Measurements from ENCODE around the gene PPTC7. TPM values are rescaled to one million over a fixed set of nuclear protein-coding genes. Genes with fewer than 3 reads are reported as not detected.
"Not testable (repeated sequence)": the region's sequence is repeated elsewhere in the genome, so short reads cannot be mapped to it uniquely, and the experiment has no call there.

The PPTC7 gene
- polyA plus RNA-seq, 6 donors from 2014 or later = 7.1 to 21.3 (median 15.9) TPM

- Mint-ChIP-seq H3K4me1 (peaks cover 33 to 61% (median 45%) of the 10 kb centered on the region in 3 donors), H3K27ac (peak overlapping the region in 5 of 6 donors; percentile 26 to 93 (median 71)), H3K9me3 (no peaks in the 10 kb centered on the region), H3K36me3 (no peaks in the 10 kb centered on the region), H3K4me3 (peak overlapping the region in 4 of 8 donors; percentile 1 to 55 (median 19)), H3K27me3 (no peaks in the 10 kb centered on the region)
- DNase-seq (peak; percentile 41), ATAC-seq (ENCODE audit: low read depth in 2 of 2) (peak; percentile 37 to 44)
These were observed 17.1 kb upstream of the PPTC7 start for GRCh38 chr12:110600254-110600653.

DNA sequence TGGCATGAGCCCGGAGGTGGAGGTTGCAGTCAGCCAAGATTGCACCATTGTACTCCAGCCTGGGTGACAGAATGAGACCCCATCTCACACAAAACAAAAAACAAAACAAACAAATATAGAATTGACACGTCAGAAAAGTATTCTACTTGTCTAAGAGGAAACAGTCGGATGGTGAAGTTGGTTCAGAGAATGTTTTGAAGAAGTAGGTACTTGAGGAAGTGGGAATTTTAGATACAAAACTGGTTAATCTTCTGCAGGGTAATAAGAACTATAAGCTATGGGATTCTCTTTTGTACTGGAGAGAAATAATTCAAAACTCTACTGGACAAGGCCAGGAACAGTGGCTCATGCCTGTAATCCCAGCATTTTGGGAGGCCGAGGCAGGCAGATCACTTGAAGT, 16.2 kb upstream of the PPTC7 start:
- no peak for DNase-seq

GRCh38 chr12:110597885-110598284, 14.8 kb upstream of the PPTC7 start:
- no peak overlapping the region for H3K4me3 Mint-ChIP-seq
- DNase-seq (no peak), ATAC-seq (ENCODE audit: low read depth in 2 of 2) (no peak)
- no peaks in the 10 kb centered on the region for H3K36me3 Mint-ChIP-seq
- peaks cover 19 to 39% (median 24%) of the 10 kb centered on the region in 3 donors for H3K4me1 Mint-ChIP-seq
- H3K9me3 Mint-ChIP-seq = no peaks in the 10 kb centered on the region
- H3K27me3 Mint-ChIP-seq = no peaks in the 10 kb centered on the region
- H3K27ac Mint-ChIP-seq = peak overlapping the region in 1 of 6 donors; percentile 24

More for the DNA sequence above, 16.2 kb upstream of the PPTC7 start:
- H3K27ac Mint-ChIP-seq = peak overlapping the region; percentile 13 to 91 (median 64)
- peaks cover 26 to 53% (median 37%) of the 10 kb centered on the region in 3 donors for H3K4me1 Mint-ChIP-seq
- peak; percentile 16 to 31 for ATAC-seq (ENCODE audit: low read depth in 2 of 2)
- H3K36me3 Mint-ChIP-seq = no peaks in the 10 kb centered on the region
- no peaks in the 10 kb centered on the region for H3K27me3 Mint-ChIP-seq
- peak overlapping the region in 5 of 8 donors; percentile 2 to 77 (median 16) for H3K4me3 Mint-ChIP-seq
- no peaks in the 10 kb centered on the region for H3K9me3 Mint-ChIP-seq

DNA sequence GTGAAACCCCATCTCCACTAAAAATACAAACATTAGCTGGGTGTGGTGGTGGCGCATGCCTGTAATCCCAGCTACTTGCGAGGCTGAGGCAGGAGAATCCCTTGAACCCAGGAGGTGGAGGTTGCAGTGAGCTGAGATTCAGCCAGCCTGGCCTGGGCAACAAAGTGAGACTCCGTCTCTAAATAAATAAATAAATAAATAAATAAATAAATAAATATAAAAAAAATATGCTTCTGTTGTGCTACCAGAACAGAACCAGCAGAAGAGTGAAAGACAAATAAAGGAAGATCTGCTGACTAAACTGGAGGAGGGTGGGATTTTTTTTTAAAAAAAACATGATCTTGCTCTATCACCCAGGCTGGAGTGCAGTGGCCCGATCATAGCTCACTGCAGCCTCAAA, 9.8 kb upstream of the PPTC7 start:
- not testable (repeated sequence) for H3K4me3 Mint-ChIP-seq; DNase-seq; H3K36me3 Mint-ChIP-seq; ATAC-seq (ENCODE audit: low read depth in 2 of 2); H3K9me3 Mint-ChIP-seq; H3K27me3 Mint-ChIP-seq
- Mint-ChIP-seq H3K27ac (peak overlapping the region in 3 of 6 donors; percentile 4 to 93 (median 56)), H3K4me1 (peaks cover 25 to 45% (median 36%) of the 10 kb centered on the region in 3 donors)

DNA sequence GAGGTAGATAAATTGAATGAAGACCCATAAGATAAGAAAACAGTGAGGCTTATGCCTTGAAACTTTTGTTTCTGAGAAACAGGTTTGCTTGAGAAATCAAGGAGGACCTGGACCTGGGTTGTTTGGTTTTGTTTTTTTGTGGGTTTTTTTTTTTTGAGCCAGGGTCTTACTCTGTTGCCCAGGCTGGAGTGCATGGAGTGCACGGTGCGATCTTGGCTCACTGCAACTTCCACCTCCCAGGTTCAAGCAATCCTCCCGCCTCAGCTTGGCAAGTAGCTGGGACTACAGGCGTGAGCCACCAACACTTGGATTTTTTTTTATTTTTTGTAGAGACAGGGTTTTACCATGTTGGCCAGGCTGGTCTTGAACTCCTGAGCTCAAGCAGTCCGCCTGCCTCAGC, 9.0 kb upstream of the PPTC7 start:
- Mint-ChIP-seq H3K9me3 (no peaks in the 10 kb centered on the region), H3K4me3 (no peak overlapping the region), H3K36me3 (no peaks in the 10 kb centered on the region), H3K27me3 (no peaks in the 10 kb centered on the region), H3K4me1 (peaks cover 28 to 52% (median 36%) of the 10 kb centered on the region in 3 donors), H3K27ac (peak overlapping the region in 5 of 6 donors; percentile 96 to 99 (median 98))
- ATAC-seq (ENCODE audit: low read depth in 2 of 2) = no peak
- no peak for DNase-seq

- Mint-ChIP-seq H3K4me3 (peak overlapping the region in 6 of 8 donors; percentile 22 to 75 (median 56)), H3K27me3 (no peaks in the 10 kb centered on the region), H3K9me3 (no peaks in the 10 kb centered on the region), H3K36me3 (no peaks in the 10 kb centered on the region), H3K4me1 (peaks cover 30 to 55% (median 36%) of the 10 kb centered on the region in 3 donors), H3K27ac (peak overlapping the region; percentile 96 to 99 (median 98))
- DNase-seq = no peak
- peak in 1 of 2 donors; percentile 3 for ATAC-seq (ENCODE audit: low read depth in 2 of 2)
These were observed 8.4 kb upstream of the PPTC7 start for GRCh38 chr12:110591451-110592051.

GRCh38 chr12:110590806-110591326, 7.7 kb upstream of the PPTC7 start:
- Mint-ChIP-seq H3K9me3 (no peaks in the 10 kb centered on the region), H3K27me3 (no peaks in the 10 kb centered on the region), H3K4me3 (peak overlapping the region; percentile 64 to 78 (median 71)), H3K36me3 (no peaks in the 10 kb centered on the region), H3K4me1 (peaks cover 31 to 60% (median 38%) of the 10 kb centered on the region in 3 donors), H3K27ac (peak overlapping the region; percentile 96 to 99 (median 98))
- peak; percentile 86 for DNase-seq
- ATAC-seq (ENCODE audit: low read depth in 2 of 2) = peak; percentile 90 to 95

GRCh38 chr12:110590059-110590458, 6.9 kb upstream of the PPTC7 start:
- Mint-ChIP-seq H3K9me3 (no peaks in the 10 kb centered on the region), H3K4me3 (peak overlapping the region in 6 of 8 donors; percentile 59 to 78 (median 70)), H3K27ac (peak overlapping the region; percentile 96 to 99 (median 98)), H3K27me3 (no peaks in the 10 kb centered on the region), H3K36me3 (no peaks in the 10 kb centered on the region), H3K4me1 (peaks cover 36 to 66% (median 46%) of the 10 kb centered on the region in 3 donors)
- DNase-seq = no peak
- no peak for ATAC-seq (ENCODE audit: low read depth in 2 of 2)

- not testable (repeated sequence) for DNase-seq; H3K36me3 Mint-ChIP-seq; H3K9me3 Mint-ChIP-seq; H3K27me3 Mint-ChIP-seq; ATAC-seq (ENCODE audit: low read depth in 2 of 2)
- Mint-ChIP-seq H3K4me1 (peaks cover 53 to 82% (median 61%) of the 10 kb centered on the region in 3 donors), H3K4me3 (peak overlapping the region in 1 of 8 donors; percentile 24), H3K27ac (peak overlapping the region in 5 of 6 donors; percentile 2 to 75 (median 59))
These were observed 4.0 kb upstream of the PPTC7 start for GRCh38 chr12:110587102-110587501.

DNA sequence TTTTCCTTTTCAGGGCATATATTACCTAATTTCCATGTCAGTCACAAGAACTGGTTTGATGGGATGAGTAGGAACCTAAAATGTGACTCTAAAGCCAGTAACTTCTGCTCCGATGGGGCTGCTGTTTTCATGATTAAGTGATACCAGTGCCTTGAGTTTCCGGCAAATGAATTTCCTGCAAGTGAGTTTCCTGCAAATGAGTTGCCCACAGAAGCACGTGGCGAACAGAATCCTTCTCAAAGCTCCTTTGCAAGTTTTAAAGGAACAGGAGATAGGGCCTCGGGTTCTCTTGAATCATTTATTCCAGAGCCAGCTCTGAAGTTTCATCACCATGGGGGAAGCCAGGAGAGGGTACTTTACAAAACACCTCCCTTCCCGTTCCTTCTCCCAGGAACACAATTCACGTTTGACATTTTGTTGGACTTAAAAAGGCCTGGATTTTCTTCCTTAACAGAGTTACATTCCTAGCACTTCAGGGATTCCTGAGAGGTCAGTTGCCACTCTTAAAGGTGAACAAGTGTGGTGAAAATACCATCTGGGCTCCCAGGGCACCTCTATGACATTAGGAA, 2.2 kb upstream of the PPTC7 start:
- peak overlapping the region in 4 of 6 donors; percentile 18 to 57 (median 28) for H3K27ac Mint-ChIP-seq
- no peaks in the 10 kb centered on the region for H3K36me3 Mint-ChIP-seq
- no peaks in the 10 kb centered on the region for H3K9me3 Mint-ChIP-seq
- DNase-seq = no peak
- peaks cover 44 to 82% (median 60%) of the 10 kb centered on the region in 3 donors for H3K4me1 Mint-ChIP-seq
- no peak for ATAC-seq (ENCODE audit: low read depth in 2 of 2)
- no peaks in the 10 kb centered on the region for H3K27me3 Mint-ChIP-seq
- H3K4me3 Mint-ChIP-seq = peak overlapping the region; percentile 9 to 82 (median 70)

GRCh38 chr12:110582276-110583136, 612 bp downstream of the PPTC7 start:
- DNase-seq (peak; percentile 78), ATAC-seq (ENCODE audit: low read depth in 2 of 2) (peak; percentile 70 to 71)
- Mint-ChIP-seq H3K9me3 (no peaks in the 10 kb centered on the region), H3K4me3 (peak overlapping the region; percentile 91 to 98 (median 96)), H3K4me1 (peaks cover 55 to 85% (median 69%) of the 10 kb centered on the region in 3 donors), H3K27me3 (no peaks in the 10 kb centered on the region), H3K27ac (peak overlapping the region; percentile 92 to 99 (median 97)), H3K36me3 (no peaks in the 10 kb centered on the region)

DNA sequence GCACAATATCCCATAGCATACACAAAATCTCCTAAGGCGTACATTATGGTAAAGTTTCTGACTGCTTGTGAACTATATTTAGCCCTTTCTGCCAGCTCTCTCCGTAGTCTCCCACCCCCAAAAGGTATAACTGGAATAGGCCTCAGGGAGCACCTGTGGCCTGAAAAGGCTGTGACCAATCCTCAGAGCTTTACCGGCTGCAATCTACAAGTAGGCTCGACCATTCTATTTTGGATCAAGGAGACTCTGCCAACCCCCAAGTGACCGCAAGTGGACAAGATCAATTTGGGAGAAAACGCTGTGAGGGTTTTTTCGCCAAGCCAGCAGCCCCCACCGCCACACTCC, 1.2 kb downstream of the PPTC7 start:
- Mint-ChIP-seq H3K27me3 (no peaks in the 10 kb centered on the region), H3K4me3 (peak overlapping the region; percentile 91 to 98 (median 96)), H3K4me1 (peaks cover 53 to 86% (median 71%) of the 10 kb centered on the region in 3 donors), H3K9me3 (no peaks in the 10 kb centered on the region), H3K36me3 (no peaks in the 10 kb centered on the region), H3K27ac (peak overlapping the region; percentile 92 to 99 (median 97))
- DNase-seq (no peak), ATAC-seq (ENCODE audit: low read depth in 2 of 2) (no peak)
